SK-N-SH treated with all-trans-retinoic acid at 6 μM for 48 hours (cell line): ENCODE results near the gene PIK3R4.

Source experiments
- ATAC-seq: fragments of 200-7000 bp; cut with Tn5 transposase; 3 replicates; pipeline ENCODE4 v1.9.1; 2020; ENCODE audit warnings: mild to moderate bottlenecking, moderate library complexity
- ARNTL ChIP-seq: fragments of 450-650 bp; formaldehyde crosslinking; IDR thresholded peaks from 2 replicates; pipeline ENCODE4 v1.5.0; 2020; ENCODE audit warnings: low read depth, mild to moderate bottlenecking, moderate library complexity, borderline replicate concordance
- CSDC2 ChIP-seq: fragments of 250-450 bp; sonication (Bioruptor Pico); IDR thresholded peaks from 2 replicates; pipeline ENCODE4 v1.5.0; 2020; ENCODE audit warnings: mild to moderate bottlenecking, moderate library complexity
- ESRRG ChIP-seq: fragments of 250-450 bp; sonication (Bioruptor Pico); IDR thresholded peaks from 2 replicates; pipeline ENCODE4 v1.6.1; 2021; ENCODE audit warnings: mild to moderate bottlenecking
- GLIS3 ChIP-seq: fragments of 250-450 bp; sonication (Bioruptor Pico); IDR thresholded peaks from 2 replicates; pipeline ENCODE4 v1.5.0; 2020; ENCODE audit warnings: mild to moderate bottlenecking, moderate library complexity
- ISL1 ChIP-seq: fragments of 250-450 bp; sonication (Bioruptor Pico); IDR thresholded peaks from 2 replicates; pipeline ENCODE4 v2.1.2; 2022; ENCODE audit warnings: mild to moderate bottlenecking, moderate library complexity
- OSR1 ChIP-seq: fragments of 250-450 bp; sonication (Bioruptor Pico); IDR thresholded peaks from 2 replicates; pipeline ENCODE4 v1.8.0; 2022; ENCODE audit warnings: moderate library complexity, mild to moderate bottlenecking, inconsistent platforms
- PPARA ChIP-seq: fragments of 250-450 bp; sonication (Bioruptor Pico); IDR thresholded peaks from 2 replicates; pipeline ENCODE4 v1.5.0; 2020; ENCODE audit warnings: mild to moderate bottlenecking, borderline replicate concordance
- SNAI2 ChIP-seq: fragments of 250-450 bp; sonication (Bioruptor Pico); IDR thresholded peaks from 2 replicates; pipeline ENCODE4 v1.5.0; 2020; ENCODE audit warnings: mild to moderate bottlenecking, moderate library complexity
- TCF4 ChIP-seq: fragments of 250-450 bp; sonication (Bioruptor Pico); IDR thresholded peaks from 2 replicates; pipeline ENCODE4 v1.8.0; 2021; ENCODE audit warnings: mild to moderate bottlenecking, moderate library complexity, borderline replicate concordance
- TSHZ2 ChIP-seq: fragments of 250-450 bp; sonication (Bioruptor Pico); IDR thresholded peaks from 2 replicates; pipeline ENCODE4 v1.5.0; 2020; ENCODE audit warnings: mild to moderate bottlenecking, moderate library complexity
- ZC3H10 ChIP-seq: fragments of 250-450 bp; sonication (Bioruptor Pico); IDR thresholded peaks from 2 replicates; pipeline ENCODE4 v1.5.1; 2021; ENCODE audit warnings: mild to moderate bottlenecking, moderate library complexity
- ZFP30 ChIP-seq: fragments of 450-650 bp; formaldehyde crosslinking; IDR thresholded peaks from 2 replicates; pipeline ENCODE4 v1.5.0; 2022; ENCODE audit warnings: mild to moderate bottlenecking, moderate library complexity
- ZNF70 ChIP-seq: fragments of 450-650 bp; formaldehyde crosslinking; IDR thresholded peaks from 2 replicates; pipeline ENCODE4 v1.5.0; 2020; ENCODE audit warnings: mild to moderate bottlenecking, moderate library complexity
- TF ChIP-seq, protein P1 (sequence below): fragments of 250-450 bp; sonication (Bioruptor Pico); IDR thresholded peaks from 2 replicates; pipeline ENCODE4 v1.5.1; 2021; ENCODE audit warnings: mild to moderate bottlenecking, moderate library complexity
- TF ChIP-seq, protein P2 (sequence below): fragments of 250-450 bp; sonication (Bioruptor Pico); IDR thresholded peaks from 2 replicates; pipeline ENCODE4 v1.8.0; 2021; ENCODE audit warnings: low read depth, mild to moderate bottlenecking, moderate library complexity, borderline replicate concordance
- TF ChIP-seq, protein P3 (sequence below): fragments of 250-450 bp; sonication (Bioruptor Pico); IDR thresholded peaks from 2 replicates; pipeline ENCODE4 v1.8.0; 2020; ENCODE audit warnings: mild to moderate bottlenecking, moderate library complexity, borderline replicate concordance

Gene PIK3R4

DNA sequence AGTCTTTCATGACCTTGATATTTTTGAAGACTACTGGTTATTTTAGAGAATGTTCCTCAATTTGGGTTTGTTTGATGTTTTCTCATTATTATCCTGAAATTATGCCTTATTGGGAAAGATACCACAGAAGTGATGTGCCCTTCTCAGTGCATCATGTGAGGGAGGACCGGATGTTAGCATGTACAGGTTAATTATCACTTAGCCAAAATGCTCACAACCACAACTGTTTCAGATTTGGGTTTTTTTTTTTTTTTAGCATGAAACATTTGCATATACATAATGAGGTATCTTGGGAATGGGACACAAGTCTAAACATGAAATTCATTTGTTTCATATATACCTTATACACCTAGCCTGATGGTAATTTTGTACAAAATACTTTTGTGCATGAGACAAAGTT is 59.8 kb downstream of the PIK3R4 start (continued):
- TF ChIP-seq, protein P1, sequence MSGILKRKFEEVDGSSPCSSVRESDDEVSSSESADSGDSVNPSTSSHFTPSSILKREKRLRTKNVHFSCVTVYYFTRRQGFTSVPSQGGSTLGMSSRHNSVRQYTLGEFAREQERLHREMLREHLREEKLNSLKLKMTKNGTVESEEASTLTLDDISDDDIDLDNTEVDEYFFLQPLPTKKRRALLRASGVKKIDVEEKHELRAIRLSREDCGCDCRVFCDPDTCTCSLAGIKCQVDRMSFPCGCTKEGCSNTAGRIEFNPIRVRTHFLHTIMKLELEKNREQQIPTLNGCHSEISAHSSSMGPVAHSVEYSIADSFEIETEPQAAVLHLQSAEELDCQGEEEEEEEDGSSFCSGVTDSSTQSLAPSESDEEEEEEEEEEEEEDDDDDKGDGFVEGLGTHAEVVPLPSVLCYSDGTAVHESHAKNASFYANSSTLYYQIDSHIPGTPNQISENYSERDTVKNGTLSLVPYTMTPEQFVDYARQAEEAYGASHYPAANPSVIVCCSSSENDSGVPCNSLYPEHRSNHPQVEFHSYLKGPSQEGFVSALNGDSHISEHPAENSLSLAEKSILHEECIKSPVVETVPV: no peak
- TF ChIP-seq ZFP30: no peak
- TF ChIP-seq, protein P2, sequence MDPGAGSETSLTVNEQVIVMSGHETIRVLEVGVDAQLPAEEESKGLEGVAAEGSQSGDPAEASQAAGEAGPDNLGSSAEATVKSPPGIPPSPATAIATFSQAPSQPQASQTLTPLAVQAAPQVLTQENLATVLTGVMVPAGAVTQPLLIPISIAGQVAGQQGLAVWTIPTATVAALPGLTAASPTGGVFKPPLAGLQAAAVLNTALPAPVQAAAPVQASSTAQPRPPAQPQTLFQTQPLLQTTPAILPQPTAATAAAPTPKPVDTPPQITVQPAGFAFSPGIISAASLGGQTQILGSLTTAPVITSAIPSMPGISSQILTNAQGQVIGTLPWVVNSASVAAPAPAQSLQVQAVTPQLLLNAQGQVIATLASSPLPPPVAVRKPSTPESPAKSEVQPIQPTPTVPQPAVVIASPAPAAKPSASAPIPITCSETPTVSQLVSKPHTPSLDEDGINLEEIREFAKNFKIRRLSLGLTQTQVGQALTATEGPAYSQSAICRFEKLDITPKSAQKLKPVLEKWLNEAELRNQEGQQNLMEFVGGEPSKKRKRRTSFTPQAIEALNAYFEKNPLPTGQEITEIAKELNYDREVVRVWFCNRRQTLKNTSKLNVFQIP (CRISPR knock-in tag): no peak
- TF ChIP-seq ESRRG (CRISPR knock-in tag): no peak
- TF ChIP-seq, all 23 proteins: peak for 0

- TF ChIP-seq OSR1: no peak
- TF ChIP-seq ZNF70 (CRISPR knock-in tag): no peak
- TF ChIP-seq SNAI2: no peak
- TF ChIP-seq, protein P1: no peak
- TF ChIP-seq, protein P2 (CRISPR knock-in tag): no peak
- TF ChIP-seq, protein P3, sequence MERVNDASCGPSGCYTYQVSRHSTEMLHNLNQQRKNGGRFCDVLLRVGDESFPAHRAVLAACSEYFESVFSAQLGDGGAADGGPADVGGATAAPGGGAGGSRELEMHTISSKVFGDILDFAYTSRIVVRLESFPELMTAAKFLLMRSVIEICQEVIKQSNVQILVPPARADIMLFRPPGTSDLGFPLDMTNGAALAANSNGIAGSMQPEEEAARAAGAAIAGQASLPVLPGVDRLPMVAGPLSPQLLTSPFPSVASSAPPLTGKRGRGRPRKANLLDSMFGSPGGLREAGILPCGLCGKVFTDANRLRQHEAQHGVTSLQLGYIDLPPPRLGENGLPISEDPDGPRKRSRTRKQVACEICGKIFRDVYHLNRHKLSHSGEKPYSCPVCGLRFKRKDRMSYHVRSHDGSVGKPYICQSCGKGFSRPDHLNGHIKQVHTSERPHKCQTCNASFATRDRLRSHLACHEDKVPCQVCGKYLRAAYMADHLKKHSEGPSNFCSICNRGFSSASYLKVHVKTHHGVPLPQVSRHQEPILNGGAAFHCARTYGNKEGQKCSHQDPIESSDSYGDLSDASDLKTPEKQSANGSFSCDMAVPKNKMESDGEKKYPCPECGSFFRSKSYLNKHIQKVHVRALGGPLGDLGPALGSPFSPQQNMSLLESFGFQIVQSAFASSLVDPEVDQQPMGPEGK (CRISPR knock-in tag): no peak
- no peak for TF ChIP-seq TCF4 (CRISPR knock-in tag)
- TF ChIP-seq PPARA (CRISPR knock-in tag): no peak
- no peak for TF ChIP-seq ESRRG (CRISPR knock-in tag)
- TF ChIP-seq ARNTL (CRISPR knock-in tag): no peak
- no peak for TF ChIP-seq GLIS3 (CRISPR knock-in tag)
- no peak for TF ChIP-seq ISL1 (CRISPR knock-in tag)
- no peak for TF ChIP-seq TSHZ2 (CRISPR knock-in tag)
- TF ChIP-seq CSDC2: no peak
- ATAC-seq: no peak
Observed at GRCh38 chr3:130682131-130682530, 64.5 kb downstream of the PIK3R4 start.

GRCh38 chr3:130679218-130679617 is 67.4 kb downstream of the PIK3R4 start:
- no peak for TF ChIP-seq GLIS3 (CRISPR knock-in tag)
- TF ChIP-seq ZC3H10 (CRISPR knock-in tag): no peak
- TF ChIP-seq, protein P1: no peak
- TF ChIP-seq, protein P3 (CRISPR knock-in tag): no peak
- no peak for ATAC-seq
